HUES48 (cell line): ENCODE measurements around the gene ADAMTS3.

Experiments
- H3K27ac ChIP-seq: one replicate; pipeline ENCODE4 v1.7.0; 2013; ENCODE audit warnings: low read depth, low read length, inconsistent platforms
- H3K27me3 ChIP-seq: 2 replicates; pipeline ENCODE4 v1.6.1; 2013; ENCODE audit warnings: mild to moderate bottlenecking, low read length; ENCODE audit not compliant: control insufficient read depth, insufficient read depth
- H3K36me3 ChIP-seq: 2 replicates; pipeline ENCODE4 v1.6.1; 2013; ENCODE audit warnings: low read length; ENCODE audit not compliant: control insufficient read depth, insufficient read depth
- H3K4me1 ChIP-seq: 2 replicates; pipeline ENCODE4 v1.6.1; 2013; ENCODE audit warnings: mild to moderate bottlenecking, low read length; ENCODE audit not compliant: control insufficient read depth, insufficient read depth
- H3K4me3 ChIP-seq: 2 replicates; pipeline ENCODE4 v1.5.1; 2013; ENCODE audit warnings: mild to moderate bottlenecking, low read depth, low read length
- H3K9ac ChIP-seq: 2 replicates; pipeline ENCODE4 v1.6.1; 2013; ENCODE audit warnings: mild to moderate bottlenecking, low read depth, low read length, moderate library complexity
- H3K9me3 ChIP-seq: 2 replicates; pipeline ENCODE4 v1.6.1; 2013; ENCODE audit warnings: low read length; ENCODE audit not compliant: control insufficient read depth, insufficient read depth

The ADAMTS3 gene

GRCh38 chr4:72568959-72569718 is at the start of gene ADAMTS3:
Gene ADAMTS3, minus strand, starts transcription at chr4:72569221. Its CDS starts 459 bp downstream, at chr4:72568762.
- no peaks in the 10 kb centered on the region for H3K36me3 ChIP-seq
- peaks cover 14% of the 10 kb centered on the region; the same call in 1 of the 2 replicates for H3K4me1 ChIP-seq
- peaks cover 10% of the 10 kb centered on the region for H3K27me3 ChIP-seq
- H3K27ac ChIP-seq: peak within 1 kb of the TSS; percentile 77
- no peaks in the 10 kb centered on the region for H3K9me3 ChIP-seq
- peak within 1 kb of the TSS; percentile 82 for H3K4me3 ChIP-seq
- peak within 1 kb of the TSS; percentile 41; the same call in 1 of the 2 replicates for H3K9ac ChIP-seq

- Histone ChIP-seq H3K27ac (no peak overlapping the region), H3K36me3 (no peaks in the 10 kb centered on the region), H3K27me3 (no peaks in the 10 kb centered on the region), H3K9me3 (no peaks in the 10 kb centered on the region), H3K9ac (no peak overlapping the region), H3K4me3 (no peak overlapping the region), H3K4me1 (no peaks in the 10 kb centered on the region)
Measured at GRCh38 chr4:72613959-72614358, 44.9 kb upstream of the ADAMTS3 start.

GRCh38 chr4:72606751-72607150 is 37.7 kb upstream of the ADAMTS3 start:
- H3K4me3 ChIP-seq: no peak overlapping the region

GRCh38 chr4:72604324-72604723 is 35.3 kb upstream of the ADAMTS3 start:
- Histone ChIP-seq H3K9me3 (peaks cover 27% of the 10 kb centered on the region), H3K9ac (no peak overlapping the region), H3K36me3 (no peaks in the 10 kb centered on the region), H3K4me1 (no peaks in the 10 kb centered on the region), H3K4me3 (no peak overlapping the region), H3K27ac (no peak overlapping the region), H3K27me3 (no peaks in the 10 kb centered on the region)

More at GRCh38 chr4:72606751-72607150, 37.7 kb upstream of the ADAMTS3 start:
- Histone ChIP-seq H3K4me1 (no peaks in the 10 kb centered on the region), H3K9me3 (peaks cover 27% of the 10 kb centered on the region), H3K36me3 (no peaks in the 10 kb centered on the region), H3K9ac (no peak overlapping the region), H3K27ac (no peak overlapping the region), H3K27me3 (no peaks in the 10 kb centered on the region)

GRCh38 chr4:72602396-72603376 is 33.7 kb upstream of the ADAMTS3 start:
- no peaks in the 10 kb centered on the region for H3K4me1 ChIP-seq
- H3K9ac ChIP-seq: no peak overlapping the region
- H3K27ac ChIP-seq: no peak overlapping the region
- H3K9me3 ChIP-seq: peaks cover 23% of the 10 kb centered on the region
- no peaks in the 10 kb centered on the region for H3K27me3 ChIP-seq
- no peaks in the 10 kb centered on the region for H3K36me3 ChIP-seq
- H3K4me3 ChIP-seq: no peak overlapping the region

DNA sequence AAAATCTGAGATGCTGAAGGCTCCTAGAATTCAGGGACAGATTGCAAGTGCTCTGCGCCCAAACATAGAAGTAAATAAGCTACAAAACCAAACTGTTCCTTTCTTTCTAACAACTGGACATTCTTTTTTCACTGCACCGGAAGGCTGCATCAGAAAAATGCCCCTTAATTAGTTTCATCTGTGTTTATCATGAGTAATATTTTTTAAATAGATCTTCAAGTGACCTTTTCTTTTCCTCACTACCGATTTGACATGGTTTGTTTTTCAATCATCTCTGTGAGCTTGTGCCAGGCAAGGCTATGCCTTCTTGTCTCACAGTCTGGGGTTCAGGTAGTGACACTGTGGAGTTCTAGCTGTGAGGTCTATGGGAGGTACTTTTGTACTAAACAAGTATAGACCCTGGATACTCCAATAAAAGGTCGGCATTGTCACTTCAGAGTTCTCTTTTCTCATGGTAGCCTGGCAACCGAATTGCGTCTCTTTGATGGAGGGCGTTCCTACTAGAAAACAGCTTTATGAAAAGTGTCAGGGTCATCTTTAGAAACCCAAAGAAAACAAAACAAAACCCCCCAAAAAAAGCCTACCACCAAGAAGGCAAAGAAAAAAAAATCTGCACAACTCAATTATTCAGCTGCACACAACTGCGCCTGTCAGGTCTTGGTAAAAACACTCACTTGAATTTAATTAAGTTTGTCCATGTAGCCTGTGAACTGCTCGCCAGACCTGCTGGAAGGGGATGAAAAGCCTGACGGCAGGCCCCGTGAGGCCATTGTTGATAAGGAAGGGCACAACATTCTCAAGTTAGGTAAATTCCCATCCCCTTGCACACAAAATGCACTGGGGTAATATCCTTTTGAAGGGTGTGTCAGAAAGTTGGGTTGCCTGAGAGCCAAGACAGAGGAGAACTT is 22.8 kb upstream of the ADAMTS3 start:
- Histone ChIP-seq H3K9ac (no peak overlapping the region), H3K4me1 (no peaks in the 10 kb centered on the region), H3K4me3 (no peak overlapping the region), H3K27ac (no peak overlapping the region), H3K9me3 (peaks cover 10% of the 10 kb centered on the region; the same call in 1 of the 2 replicates), H3K27me3 (no peaks in the 10 kb centered on the region), H3K36me3 (no peaks in the 10 kb centered on the region)

GRCh38 chr4:72587334-72587733 is 18.3 kb upstream of the ADAMTS3 start:
- Histone ChIP-seq H3K36me3 (no peaks in the 10 kb centered on the region), H3K9me3 (0 out of 2 replicates have a peak, but pooled peaks cover 3% of the 10 kb centered on the region), H3K4me3 (no peak overlapping the region), H3K9ac (no peak overlapping the region), H3K27me3 (no peaks in the 10 kb centered on the region), H3K27ac (no peak overlapping the region), H3K4me1 (no peaks in the 10 kb centered on the region)

DNA sequence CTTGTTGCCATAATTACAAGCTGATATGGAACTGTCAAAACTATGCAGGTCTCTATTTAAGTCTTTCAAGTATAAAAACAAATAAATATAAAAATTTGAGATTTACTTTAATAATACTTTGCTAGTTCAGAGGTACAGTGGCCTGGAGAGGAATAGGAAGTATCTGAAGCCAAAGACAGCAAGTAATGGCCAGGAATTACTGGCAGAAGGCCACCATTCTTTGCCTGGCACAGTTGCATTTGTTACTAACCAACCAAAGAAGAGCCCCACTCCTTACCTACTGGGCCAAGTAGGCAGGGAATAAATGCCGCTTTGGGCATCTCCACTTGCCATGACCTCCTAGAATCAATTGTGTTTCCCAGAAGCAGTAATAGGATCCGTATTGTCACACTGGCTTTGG is 13.8 kb upstream of the ADAMTS3 start:
- Histone ChIP-seq H3K4me3 (no peak overlapping the region), H3K27me3 (no peaks in the 10 kb centered on the region), H3K9me3 (no peaks in the 10 kb centered on the region), H3K9ac (no peak overlapping the region), H3K36me3 (no peaks in the 10 kb centered on the region), H3K4me1 (no peaks in the 10 kb centered on the region), H3K27ac (no peak overlapping the region)

DNA sequence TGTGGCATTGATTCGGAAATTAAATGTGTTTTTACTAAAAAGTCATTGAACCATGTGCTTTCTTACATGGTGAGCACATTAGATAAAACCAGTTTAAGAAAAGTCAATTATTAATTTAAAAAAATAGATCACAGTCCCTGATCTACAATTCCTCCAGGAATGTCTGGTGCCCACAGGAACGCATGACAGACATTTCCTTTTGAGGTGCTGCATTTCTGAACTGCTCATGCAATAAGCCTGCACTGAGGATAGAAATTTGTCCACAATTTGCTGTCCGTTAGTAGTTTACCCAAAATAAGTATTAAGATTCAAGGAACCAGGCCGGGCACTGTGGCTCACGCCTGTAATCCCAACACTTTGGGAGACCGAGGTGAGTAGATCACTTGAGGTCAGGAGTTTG is 8.2 kb upstream of the ADAMTS3 start:
- no peak overlapping the region for H3K27ac ChIP-seq
- no peaks in the 10 kb centered on the region for H3K36me3 ChIP-seq
- no peaks in the 10 kb centered on the region for H3K4me1 ChIP-seq
- H3K27me3 ChIP-seq: no peaks in the 10 kb centered on the region
- no peak overlapping the region for H3K4me3 ChIP-seq
- no peak overlapping the region for H3K9ac ChIP-seq
- no peaks in the 10 kb centered on the region for H3K9me3 ChIP-seq

DNA sequence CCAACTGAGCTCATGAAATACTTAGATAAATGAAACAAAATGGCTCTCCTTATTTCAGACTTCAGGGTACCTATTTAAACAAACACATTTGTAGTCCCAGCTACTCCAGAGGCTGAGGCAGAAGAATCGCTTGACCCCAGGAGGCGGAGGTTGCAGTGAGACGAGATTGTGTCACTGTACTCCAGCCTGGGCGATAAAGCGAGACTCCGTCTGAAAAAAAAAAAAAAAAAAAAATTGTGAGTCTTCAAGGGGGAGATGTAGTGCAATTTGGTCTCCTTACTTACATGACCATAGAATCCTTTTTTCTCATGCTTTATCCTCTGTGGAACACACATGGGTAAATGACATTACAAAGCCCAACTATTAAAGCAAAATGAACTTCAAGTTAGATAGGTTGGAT is 2.3 kb upstream of the ADAMTS3 start:
- H3K4me1 ChIP-seq: peaks cover 14% of the 10 kb centered on the region; the same call in 1 of the 2 replicates
- no peak overlapping the region for H3K4me3 ChIP-seq
- peaks cover 10% of the 10 kb centered on the region for H3K27me3 ChIP-seq
- no peaks in the 10 kb centered on the region for H3K9me3 ChIP-seq
- no peak overlapping the region for H3K27ac ChIP-seq
- H3K9ac ChIP-seq: no peak overlapping the region
- H3K36me3 ChIP-seq: no peaks in the 10 kb centered on the region
